Islet precursor cell (in vitro differentiated cells): ENCODE measurements around the gene BANP.
"Not testable (repeated sequence)": the region's sequence is repeated elsewhere in the genome, so short reads cannot be mapped to it uniquely, and the experiment has no call there.

ENCODE experiments used
- DNase-seq: peaks from one replicate; pipeline ENCODE4 v3.0.0-alpha.2; 2018

BANP gene

GRCh38 chr16:88105574-88106140, 154.4 kb downstream of the BANP start:
- DNase-seq: not testable (repeated sequence)

- not testable (repeated sequence) for DNase-seq
Measured at GRCh38 chr16:88106566-88106965, 155.3 kb downstream of the BANP start.

- DNase-seq: no peak
Measured at GRCh38 chr16:88108762-88109161, 157.5 kb downstream of the BANP start.

- DNase-seq: not testable (repeated sequence)
Measured at GRCh38 chr16:88109726-88110621, 158.7 kb downstream of the BANP start.

GRCh38 chr16:88110875-88111494, 159.8 kb downstream of the BANP start:
- DNase-seq: not testable (repeated sequence)

- not testable (repeated sequence) for DNase-seq
Measured at GRCh38 chr16:88111976-88112375, 160.7 kb downstream of the BANP start.

DNA sequence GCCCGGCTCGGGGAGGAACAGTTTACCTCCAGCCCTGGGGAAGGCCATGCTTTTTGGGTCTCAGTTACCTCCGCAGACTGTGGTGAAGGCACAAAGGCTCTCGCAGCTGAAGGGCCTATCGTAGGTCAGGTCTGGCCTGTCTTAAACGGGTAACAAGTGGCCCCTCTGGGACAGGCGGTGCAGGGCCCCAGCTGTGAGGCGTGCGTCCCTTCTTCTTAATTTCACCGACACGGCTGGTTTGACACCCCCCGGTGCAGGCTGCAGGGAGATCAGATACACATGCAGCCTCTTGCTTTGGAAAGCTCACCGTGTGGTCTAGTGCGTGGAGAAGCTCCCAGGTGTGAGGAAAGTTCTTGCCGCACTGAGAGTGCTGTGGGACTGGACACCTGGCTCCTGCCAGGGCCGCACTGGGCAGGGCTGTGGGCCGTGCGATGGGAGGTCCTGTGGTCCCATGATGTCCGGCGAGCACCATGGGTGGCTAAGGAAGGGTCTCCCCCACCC, 162.4 kb downstream of the BANP start:
- no peak for DNase-seq

- DNase-seq: not testable (repeated sequence)
Measured at GRCh38 chr16:88114541-88115228, 163.5 kb downstream of the BANP start.

DNA sequence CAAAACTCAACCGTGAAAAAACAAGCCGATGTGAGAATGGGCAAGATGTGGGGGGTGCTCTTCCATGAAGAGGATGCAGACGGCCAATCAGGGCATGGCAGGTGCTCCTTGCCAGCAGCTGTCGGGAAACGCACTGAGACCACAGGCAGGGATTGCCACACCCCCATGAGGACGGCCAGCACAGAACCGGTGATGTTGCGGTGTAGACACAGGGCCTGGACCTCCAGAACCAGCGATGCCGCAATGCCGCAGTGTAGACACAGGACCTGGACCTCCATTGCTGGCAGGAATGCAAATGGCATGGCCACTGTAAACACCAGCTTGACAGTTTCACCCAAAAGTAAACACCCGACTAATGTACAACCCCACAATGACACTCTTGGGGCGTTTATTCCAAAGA, 164.9 kb downstream of the BANP start:
- no peak for DNase-seq

- no peak for DNase-seq
Measured at GRCh38 chr16:88117476-88117868, 166.2 kb downstream of the BANP start.

DNA sequence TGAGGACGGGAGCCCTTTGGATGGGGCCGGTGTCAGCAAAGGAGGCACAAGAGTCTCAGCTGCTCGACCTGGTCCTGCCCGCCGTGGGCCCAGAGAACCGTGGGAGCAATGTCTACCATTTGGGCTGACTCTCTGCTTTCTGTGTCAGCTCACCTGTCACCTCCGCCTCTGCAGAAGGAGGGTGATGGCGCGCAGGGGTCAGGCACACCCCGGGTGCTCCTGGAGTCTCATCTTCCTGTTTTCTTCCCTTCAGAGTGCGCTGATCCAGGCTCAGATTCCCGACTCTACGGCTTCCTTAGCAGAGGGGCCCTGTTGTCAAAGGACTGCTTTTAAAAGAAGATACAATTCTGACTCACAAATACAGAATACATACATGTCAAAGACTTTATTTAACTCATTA, 167.1 kb downstream of the BANP start:
- DNase-seq: no peak

- DNase-seq: peak; percentile 69
Measured at GRCh38 chr16:88118852-88119741, 167.9 kb downstream of the BANP start.

DNA sequence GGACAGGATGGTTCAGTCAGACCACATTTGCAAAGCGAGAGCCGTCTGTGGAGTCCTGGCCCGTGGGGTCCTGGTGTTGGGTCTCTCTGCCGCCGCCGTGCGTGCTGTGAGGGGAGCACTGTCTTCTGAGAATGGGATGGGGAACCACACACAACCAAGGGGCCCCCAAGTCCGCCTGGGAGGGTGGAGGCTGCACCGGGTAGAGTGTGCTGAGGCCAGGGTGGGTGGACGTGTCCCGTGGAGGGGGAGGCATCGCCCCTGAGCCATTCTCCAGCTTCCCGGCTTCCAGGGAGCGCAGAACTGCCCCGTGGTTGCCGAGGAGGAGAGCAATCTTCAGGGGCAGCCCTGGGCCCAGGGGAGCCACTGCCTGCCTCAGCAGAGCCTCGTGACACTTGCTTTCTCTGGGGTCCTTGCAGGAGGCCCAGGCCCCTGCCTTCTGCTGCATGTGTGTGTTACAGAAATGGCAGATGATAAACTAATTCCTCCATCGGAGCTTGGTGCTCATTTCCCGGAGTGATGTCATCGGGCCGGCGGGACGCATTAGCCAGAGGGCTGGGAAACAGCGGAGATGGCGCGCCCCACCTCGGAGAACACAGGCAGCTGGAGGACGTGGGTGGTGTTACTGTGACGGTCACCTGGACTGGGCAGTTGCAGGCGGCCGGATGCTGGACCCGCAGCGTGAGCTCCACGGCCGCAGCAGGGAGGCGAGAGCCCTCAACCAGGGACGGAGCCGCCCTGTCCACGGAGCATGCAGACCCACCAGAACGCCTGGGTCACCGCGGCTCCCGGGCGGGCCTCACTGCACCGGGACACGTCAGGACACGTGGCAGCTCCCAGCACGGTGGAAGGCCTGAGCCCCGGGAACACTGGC, 168.9 kb downstream of the BANP start:
- DNase-seq: not testable (repeated sequence)

- DNase-seq: no peak
Measured at GRCh38 chr16:88120812-88121211, 169.6 kb downstream of the BANP start.

GRCh38 chr16:88121391-88121790, 170.2 kb downstream of the BANP start:
- DNase-seq: not testable (repeated sequence)

DNA sequence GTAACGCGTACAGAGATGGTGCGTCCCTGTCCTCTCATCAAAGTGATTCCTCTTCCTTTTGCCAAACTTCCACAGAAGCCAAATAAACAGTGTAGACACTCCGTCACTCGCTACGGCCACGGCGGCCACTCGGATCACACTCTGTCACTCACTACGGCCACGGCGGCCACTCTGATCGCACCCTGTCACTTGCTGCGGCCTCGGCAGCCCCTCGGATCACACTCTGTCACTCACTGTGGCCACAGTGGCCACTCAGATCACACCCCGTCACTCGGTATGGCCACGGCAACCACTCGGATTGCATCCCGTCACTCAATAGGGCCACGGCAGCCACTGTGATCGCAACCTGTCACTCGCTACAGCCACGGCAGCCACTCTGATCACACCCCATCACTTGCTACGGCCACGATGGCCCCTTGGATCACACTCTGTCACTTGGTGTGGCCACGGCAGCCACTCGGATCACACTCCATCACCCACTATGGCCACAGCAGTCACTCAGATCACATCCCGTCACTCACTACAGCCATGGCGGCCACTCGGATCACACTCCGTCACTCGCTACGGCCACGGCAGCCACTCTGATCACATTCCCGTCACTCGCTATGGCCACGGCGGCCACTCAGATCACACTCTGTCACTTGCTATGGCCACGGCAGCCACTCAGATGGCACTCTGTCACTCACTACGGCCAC, 170.8 kb downstream of the BANP start:
- no peak for DNase-seq
